Spleen (tissue), 11 donors: ENCODE results near the gene MED27. TPM values are rescaled to one million over a fixed set of nuclear protein-coding genes. Genes with fewer than 3 reads are reported as not detected.

ENCODE experiments used
- DNase-seq: peaks from one replicate; pipeline ENCODE4 v3.0.0-alpha.2; 2020
- H3K27ac ChIP-seq, 8 donors: fragments of 200-600 bp; sonication (generic) in 7 of 8; 1 replicate in 4 of 8; 2 replicates in 4 of 8; pipeline versions ENCODE4 v1.5.0 to v1.8.0; 2016 to 2021; ENCODE audit warnings: inconsistent platforms in 4 of 8, mild to moderate bottlenecking in 4 of 8, moderate library complexity in 1 of 8
- H3K27me3 ChIP-seq, 7 donors: fragments of 200-600 bp; sonication (generic) in 6 of 7; replicated peaks in 1 of 7; 1 replicate in 4 of 7; 2 replicates in 3 of 7; pipeline versions ENCODE4 v1.5.0 to v1.8.0; 2016 to 2021; ENCODE audit warnings: inconsistent platforms in 3 of 7, mild to moderate bottlenecking in 1 of 7
- H3K36me3 ChIP-seq, 6 donors: fragments of 200-600 bp; sonication (generic) in 5 of 6; 1 replicate in 4 of 6; 2 replicates in 2 of 6; pipeline versions ENCODE4 v1.5.0 to v1.8.0; 2016 to 2021; ENCODE audit warnings: inconsistent platforms in 2 of 6
- H3K4me1 ChIP-seq, 6 donors: fragments of 200-600 bp; sonication (generic) in 5 of 6; 1 replicate in 3 of 6; 2 replicates in 3 of 6; pipeline versions ENCODE4 v1.5.0 to v1.8.0; 2016 to 2021; ENCODE audit warnings: inconsistent platforms in 3 of 6
- H3K4me3 ChIP-seq, 8 donors: fragments of 200-600 bp; sonication (generic) in 7 of 8; 1 replicate in 4 of 8; 2 replicates in 4 of 8; pipeline versions ENCODE4 v1.5.0 to v1.8.0; 2016 to 2021; ENCODE audit warnings: inconsistent platforms in 4 of 8, mild to moderate bottlenecking in 4 of 8, moderate library complexity in 2 of 8
- H3K9me3 ChIP-seq, 8 donors: fragments of 200-600 bp; sonication (generic) in 7 of 8; 1 replicate in 4 of 8; 2 replicates in 4 of 8; pipeline versions ENCODE4 v1.5.0 to v1.8.0; 2016 to 2021; ENCODE audit warnings: inconsistent platforms in 4 of 8
- CTCF ChIP-seq, 11 experiments: fragments of 200-600 bp in 7 of 11; fragments of 450-650 bp in 4 of 11; sonication (generic) in 4 of 11; IDR thresholded peaks in 8 of 11; conservative IDR thresholded peaks in 3 of 11; 1 replicate in 7 of 11; 2 replicates in 4 of 11; pipeline versions ENCODE4 v1.4.0 to v1.8.0; 2016 to 2021; ENCODE audit warnings: antibody characterized with exemption in 11 of 11, inconsistent platforms in 4 of 11, mild to moderate bottlenecking in 1 of 11
- POLR2A ChIP-seq, 3 donors: fragments of 450-650 bp; IDR thresholded peaks; one replicate each; pipeline ENCODE4 v1.5.1; 2017; ENCODE audit warnings: antibody characterized with exemption in 3 of 3, mild to moderate bottlenecking in 1 of 3
- POLR2AphosphoS5 ChIP-seq, 3 donors: sonication (generic); formaldehyde crosslinking; IDR thresholded peaks; one replicate each; pipeline ENCODE4 v1.5.1; 2017; ENCODE audit warnings: antibody characterized with exemption in 3 of 3
- WGBS, 5 donors: extraction: QIAGEN DNeasy Blood & Tissue Kit in 3 of 5; methylation state at CpG; one replicate each; pipeline versions ENCODE4 v1.1.5 to v1.1.7; 2013 to 2018; 5-methylcytosine and 5-hydroxymethylcytosine counted together
- intact Hi-C: fragments of 100-400 bp; cut with DNase I; formaldehyde crosslinking; loops from one replicate; pipeline ENCODE4 v1.15.0; 2023; ENCODE audit warnings: low total_unique reads
- polyA plus RNA-seq, 3 donors: library from polyadenylated mRNA; stranded (reverse); fragments of 200-250 nt; gene quantifications; one replicate each; pipeline ENCODE4 v1.2.1, GENCODE V29; 2013
- total RNA-seq, 7 donors: library from RNA; depleted of rRNA in 3 of 7; stranded (reverse); fragments of >200 nt in 3 of 7; fragmentation: NEBNext Ultra II Directional in 4 of 7; extraction: Animal tissue kit (Norgen Biotek cat#: 25700) in 4 of 7; gene quantifications; one replicate each; pipeline versions ENCODE4 v1.1.0 to v1.2.1, GENCODE V29; 2016 to 2021
- donor health status: healthy with polysubstance abuse.
- donor health status: DM: no; HTN: no; CAD: no; lungs with moderate emphysema.
- donor health status: DM: no; HTN: no; CAD: no.
- donor health status: Bipolar disorder and iron deficiency.
- donor health status: healthy.
- donor health status: DM: no; HTN: no; CAD: no.
- donor health status: DM: yes; HTN: yes; CAD: no.

Gene MED27
- total and polyA plus RNA-seq, 10 donors = 13.1 to 22.4 (median 16.0) TPM

DNA sequence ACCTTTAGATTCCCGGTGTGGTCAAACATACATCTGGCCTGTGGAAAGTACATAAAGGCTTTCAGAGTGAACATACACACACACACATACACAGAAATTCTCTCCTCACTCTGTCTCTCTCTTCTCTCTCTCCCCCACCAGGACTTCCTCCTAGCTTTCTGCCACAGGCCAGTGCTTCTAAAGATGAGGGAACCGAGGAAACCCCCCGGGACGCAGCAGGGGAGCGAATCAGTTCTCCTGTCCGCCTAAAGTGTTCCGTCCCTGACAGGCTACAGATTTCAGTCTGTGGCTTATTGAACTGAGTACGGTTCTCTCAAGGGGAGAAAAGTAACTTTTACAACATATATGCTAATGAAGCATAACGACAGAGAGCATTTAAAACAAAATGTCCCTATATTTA, 75.8 kb downstream of the MED27 start:
- intact Hi-C loops = no loop called here
- no peaks in the 10 kb centered on the region for H3K27me3 ChIP-seq
- H3K36me3 ChIP-seq = peaks cover 0 to 9% (median 0%) of the 10 kb centered on the region in 6 donors
- H3K9me3 ChIP-seq = peaks cover 0 to 5% (median 0%) of the 10 kb centered on the region in 8 donors
- WGBS, 5 donors = 46 to 66% (median 49%) methylated on average over 9 of the region's 9 CpGs
- no peak overlapping the region for H3K27ac ChIP-seq
- no peak for DNase-seq
- no peak for TF ChIP-seq POLR2AphosphoS5 (IDR thresholded peaks at IDR 0.05)
- TF ChIP-seq POLR2A (IDR thresholded peaks at IDR 0.05) = no peak
- no peak for TF ChIP-seq CTCF (IDR thresholded peaks at IDR 0.05 in 8 of 11, conservative IDR thresholded peaks at IDR 0.05 in 3 of 11)
- H3K4me1 ChIP-seq = peaks cover 0 to 58% (median 8%) of the 10 kb centered on the region in 6 donors
- no peak overlapping the region for H3K4me3 ChIP-seq

DNA sequence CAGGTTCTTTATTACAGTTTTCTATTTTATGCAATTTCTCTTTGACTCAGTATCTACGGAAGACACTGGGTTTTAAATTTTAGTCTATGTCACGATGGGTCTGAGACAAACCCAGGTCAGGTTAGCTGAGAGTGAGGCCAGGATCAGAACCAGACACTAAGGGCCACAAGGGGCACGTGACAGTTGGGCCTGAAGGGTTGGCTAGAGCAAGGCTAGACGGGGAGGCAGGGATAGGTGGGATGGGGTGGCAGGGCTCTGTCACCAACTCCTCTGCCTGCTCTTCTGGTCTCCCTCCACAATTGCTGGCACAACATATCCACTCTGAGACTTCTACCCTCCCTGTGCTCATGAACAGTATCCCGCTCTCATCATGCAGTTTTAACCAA, 76.4 kb downstream of the MED27 start:
- H3K36me3 ChIP-seq = peaks cover 0 to 9% (median 0%) of the 10 kb centered on the region in 6 donors
- intact Hi-C loops = no loop called here
- TF ChIP-seq POLR2AphosphoS5 (IDR thresholded peaks at IDR 0.05) (no peak), CTCF (IDR thresholded peaks at IDR 0.05 in 8 of 11, conservative IDR thresholded peaks at IDR 0.05 in 3 of 11) (no peak), POLR2A (IDR thresholded peaks at IDR 0.05) (no peak)
- H3K27ac ChIP-seq = no peak overlapping the region
- no peak overlapping the region for H3K4me3 ChIP-seq
- peaks cover 0 to 5% (median 0%) of the 10 kb centered on the region in 8 donors for H3K9me3 ChIP-seq
- peaks cover 0 to 58% (median 8%) of the 10 kb centered on the region in 6 donors for H3K4me1 ChIP-seq
- DNase-seq = no peak
- 86 to 95% (median 88%) methylated on average over 5 of the region's 5 CpGs for WGBS, 5 donors
- no peaks in the 10 kb centered on the region for H3K27me3 ChIP-seq

DNA sequence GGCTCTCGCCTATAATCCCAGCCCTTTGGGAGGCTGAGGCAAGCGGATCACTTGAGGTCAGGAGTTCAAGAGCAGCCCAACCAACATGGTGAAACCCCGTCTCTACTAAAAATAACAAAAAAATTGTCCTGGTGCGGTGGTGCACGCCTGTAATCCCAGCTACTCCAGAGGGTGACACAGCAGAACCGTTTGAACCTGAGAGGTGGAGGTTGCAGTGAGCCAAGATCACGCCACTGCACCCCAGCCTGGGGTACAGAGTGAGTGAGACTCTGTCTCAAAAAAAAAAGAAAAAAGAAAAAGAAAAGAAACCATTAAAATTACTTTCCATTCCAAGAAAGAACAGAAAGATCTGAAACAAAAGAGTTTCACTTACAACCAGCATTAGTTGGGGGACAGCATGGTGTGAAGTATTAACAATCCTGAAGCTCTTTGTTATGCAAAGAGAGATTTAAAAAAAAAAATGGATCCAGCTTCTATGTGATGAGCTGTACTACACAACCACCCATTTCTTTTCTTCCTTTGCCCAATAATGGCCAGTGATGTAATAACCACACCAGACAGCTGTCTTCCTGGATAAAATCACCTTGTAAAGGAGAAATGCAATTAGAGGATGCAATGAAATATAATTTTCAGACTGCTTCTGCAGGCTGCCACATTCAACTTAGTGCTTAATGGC, 76.9 kb downstream of the MED27 start:
- Histone ChIP-seq H3K27me3 (no peaks in the 10 kb centered on the region), H3K9me3 (peaks cover 0 to 5% (median 0%) of the 10 kb centered on the region in 8 donors), H3K4me3 (no peak overlapping the region), H3K36me3 (peaks cover 0 to 9% (median 0%) of the 10 kb centered on the region in 6 donors), H3K27ac (no peak overlapping the region), H3K4me1 (peaks cover 0 to 57% (median 8%) of the 10 kb centered on the region in 6 donors)
- intact Hi-C loops = no loop called here
- TF ChIP-seq POLR2A (IDR thresholded peaks at IDR 0.05) (no peak), POLR2AphosphoS5 (IDR thresholded peaks at IDR 0.05) (no peak)
- WGBS, 5 donors = 76 to 89% (median 80%) methylated on average over 7 of the region's 7 CpGs
- no peak for DNase-seq

GRCh38 chr9:132001567-132001966, 78.1 kb downstream of the MED27 start:
- no peak overlapping the region for H3K27ac ChIP-seq
- TF ChIP-seq CTCF (IDR thresholded peaks at IDR 0.05 in 8 of 11, conservative IDR thresholded peaks at IDR 0.05 in 3 of 11) (no peak), POLR2A (IDR thresholded peaks at IDR 0.05) (no peak)
- peaks cover 0 to 45% (median 9%) of the 10 kb centered on the region in 6 donors for H3K4me1 ChIP-seq
- no peak for DNase-seq
- intact Hi-C loops = no loop called here
- H3K36me3 ChIP-seq = peaks cover 0 to 5% (median 0%) of the 10 kb centered on the region in 6 donors
- H3K9me3 ChIP-seq = peaks cover 0 to 5% (median 0%) of the 10 kb centered on the region in 8 donors
- 94 to 98% (median 96%) methylated on average over 4 of the region's 4 CpGs for WGBS, 5 donors
- no peaks in the 10 kb centered on the region for H3K27me3 ChIP-seq
- H3K4me3 ChIP-seq = no peak overlapping the region
